K562 (cell line): ENCODE measurements around the gene SPTBN4. TPM values are rescaled to one million over a fixed set of nuclear protein-coding genes. Genes with fewer than 3 reads are reported as not detected.

Source experiments
- ATF2 ChIP-seq: sonication (generic); formaldehyde crosslinking; IDR thresholded peaks from 2 replicates; pipeline ENCODE4 v1.8.1; 2022; ENCODE audit warnings: missing genetic modification reagents
- CHAMP1 ChIP-seq: fragments of 450-650 bp; IDR thresholded peaks from 2 replicates; pipeline ENCODE4 v1.6.1; 2016; ENCODE audit warnings: mild to moderate bottlenecking
- CUX1 ChIP-seq: fragments of 200-800 bp; sonication (Bioruptor generic); IDR thresholded peaks from 2 replicates; pipeline ENCODE4 v1.6.1; 2016; ENCODE audit warnings: missing genetic modification characterization, missing compliant biosample characterization
- FOXO4 ChIP-seq: fragments of 450-650 bp; formaldehyde crosslinking; IDR thresholded peaks from 2 replicates; pipeline ENCODE4 v1.4.0; 2020; ENCODE audit warnings: mild to moderate bottlenecking, moderate library complexity
- KDM4B ChIP-seq, 2 experiments: fragments of 450-650 bp in 1 of 2; sonication (generic) in 1 of 2; IDR thresholded peaks; 2 replicates each; pipeline ENCODE4 v1.6.1; 2016 to 2017; ENCODE audit warnings: borderline replicate concordance in 2 of 2, antibody characterized with exemption in 1 of 2, low read depth in 1 of 2, mild to moderate bottlenecking in 1 of 2
- MAFF ChIP-seq: IDR thresholded peaks from 2 replicates; pipeline ENCODE4 v1.6.1; 2012; ENCODE audit warnings: low read length, improper control_type of control experiment
- MAFG ChIP-seq: fragments of 450-650 bp; conservative IDR thresholded peaks from 2 replicates; pipeline ENCODE4 v1.6.1; 2016; ENCODE audit warnings: missing genetic modification characterization, missing compliant biosample characterization
- MIER1 ChIP-seq: fragments of 450-650 bp; IDR thresholded peaks from 2 replicates; pipeline ENCODE4 v1.6.1; 2016; ENCODE audit warnings: antibody characterized with exemption, mild to moderate bottlenecking, low read depth
- MNT ChIP-seq, 2 experiments: fragments of 450-650 bp; conservative IDR thresholded peaks; 2 replicates each; pipeline ENCODE4 v1.6.1; 2017; ENCODE audit warnings: mild to moderate bottlenecking in 2 of 2, moderate library complexity in 2 of 2
- NUFIP1 ChIP-seq: fragments of 450-650 bp; IDR thresholded peaks from 2 replicates; pipeline ENCODE4 v1.6.1; 2018; ENCODE audit not compliant: partially characterized antibody
- PURB ChIP-seq: sonication (generic); formaldehyde crosslinking; IDR thresholded peaks from 2 replicates; pipeline ENCODE4 v1.9.0; 2021; ENCODE audit warnings: low read depth, mild to moderate bottlenecking, missing genetic modification reagents
- RBM25 ChIP-seq: fragments of 200-400 bp; formaldehyde crosslinking; IDR thresholded peaks from 2 replicates; pipeline ENCODE4 v1.6.1; 2018; ENCODE audit warnings: low read length, low read depth, moderate library complexity; ENCODE audit not compliant: severe bottlenecking
- ZNF282 ChIP-seq: sonication (generic); formaldehyde crosslinking; IDR thresholded peaks from 2 replicates; pipeline ENCODE4 v1.8.1; 2023; ENCODE audit warnings: missing genetic modification reagents
- ZNF316 ChIP-seq: fragments of 450-650 bp; IDR thresholded peaks from 2 replicates; pipeline ENCODE4 v1.6.1; 2016
- ZNF436 ChIP-seq: fragments of 250-450, 450-650 bp; sonication (Bioruptor Pico); formaldehyde crosslinking; IDR thresholded peaks from 2 replicates; pipeline ENCODE4 v1.7.0; 2020; ENCODE audit warnings: mild to moderate bottlenecking
- polyA plus RNA-seq, 8 experiments: library from polyadenylated mRNA; depleted of rRNA in 4 of 8; stranded (reverse) in 5 of 8; unstranded in 3 of 8; fragments of >200 nt; fragmentation: Nextera tagmentation in 2 of 8; fragmentation: Illumina TruSeq in 1 of 8; extraction: Ambion mirVana in 2 of 8; extraction: Trizol in 1 of 8; gene quantifications; 2 replicates each; pipeline versions ENCODE4 v1.2.1 to v1.2.3, GENCODE V29; 2011 to 2014; ENCODE audit warnings: inconsistent platforms in 1 of 8, missing spikeins in 1 of 8
- total RNA-seq, 7 experiments: library from RNA; depleted of rRNA in 6 of 7; stranded (reverse); fragments of >200 nt in 6 of 7; fragmentation: Illumina TruSeq in 2 of 7; extraction: Trizol in 2 of 7; gene quantifications; 2 replicates each; pipeline versions ENCODE4 v1.2.1 to v1.2.3, GENCODE V29; 2011 to 2021; ENCODE audit warnings: low replicate concordance in 1 of 7

Gene SPTBN4
- total and polyA plus RNA-seq, 9 of the 15 experiments (the other 6 are each of a cell fraction or from before 2014, with no cell fraction given): 0.01 to 1.5 (median 0.86) TPM

- TF ChIP-seq CUX1 (no peak), ZNF436 (CRISPR knock-in tag) (no peak), FOXO4 (CRISPR knock-in tag) (no peak), NUFIP1 (no peak), ATF2 (CRISPR knock-in tag) (no peak), CHAMP1 (no peak), MAFG (peak; percentile 80), ZNF282 (no peak), KDM4B (IDR thresholded peaks at IDR 0.05; ENCODE audit: borderline replicate concordance in 2 of 2, low read depth in 1 of 2) (no peak), RBM25 (no peak), ZNF316 (peak; percentile 90), PURB (CRISPR knock-in tag) (no peak), MNT (conservative IDR thresholded peaks at IDR 0.05) (no peak; a peak in 1 of 4 replicates), MAFF (no peak; the same call in 1 of the 2 replicates), MIER1 (peak; percentile 92)
Observed at GRCh38 chr19:40523322-40524047, 56.7 kb downstream of the SPTBN4 start (continued).
